Measurements from ENCODE around the gene RARRES1.

- TF ChIP-seq CTCF (IDR thresholded peaks at IDR 0.05; ENCODE audit: poor library complexity) (no peak), EZH2 (IDR thresholded peaks at IDR 0.05; ENCODE audit: borderline replicate concordance) (no peak)
Measured at GRCh38 chr3:158739661-158740060, 7.4 kb upstream of the RARRES1 start.

All from hepatocyte (in vitro differentiated cells).